Neural crest cell (in vitro differentiated cells): ENCODE results near the gene PIANP. TPM values are rescaled to one million over a fixed set of nuclear protein-coding genes. Genes with fewer than 3 reads are reported as not detected.

Experiments used
- DNase-seq: peaks from one replicate; pipeline ENCODE4 v3.0.0; 2021; ENCODE audit warnings: low read depth, mixed read lengths, low spot score
- H3K27ac Mint-ChIP-seq: one replicate; pipeline ENCODE4 v1.8.0; 2021; ENCODE audit warnings: mild to moderate bottlenecking, mixed read lengths; ENCODE audit not compliant: unreplicated experiment
- H3K27me3 Mint-ChIP-seq: 2 replicates; pipeline ENCODE4 v1.8.0; 2021; ENCODE audit warnings: low read depth, mild to moderate bottlenecking, mixed read lengths
- H3K36me3 Mint-ChIP-seq: 2 replicates; pipeline ENCODE4 v1.8.0; 2021; ENCODE audit warnings: low read depth, mild to moderate bottlenecking, mixed read lengths
- H3K4me1 Mint-ChIP-seq: 2 replicates; pipeline ENCODE4 v1.8.0; 2021; ENCODE audit warnings: mixed read lengths
- H3K4me3 Mint-ChIP-seq: one replicate; pipeline ENCODE4 v1.8.0; 2021; ENCODE audit warnings: mild to moderate bottlenecking, mixed read lengths
- H3K9me3 Mint-ChIP-seq: 2 replicates; pipeline ENCODE4 v1.8.0; 2021; ENCODE audit warnings: mixed read lengths
- CTCF ChIP-seq: fragments of 200-600 bp; sonication (generic); conservative IDR thresholded peaks from 2 replicates; pipeline ENCODE4 v1.5.0; 2021; ENCODE audit warnings: antibody characterized with exemption, mild to moderate bottlenecking
- total RNA-seq: library from RNA; stranded (reverse); gene quantifications from 2 replicates; pipeline ENCODE4 v1.2.1, GENCODE V29; 2021

PIANP gene
- total RNA-seq, 1 donor from 2014 or later: 8.6 TPM

GRCh38 chr12:6688999-6689882 is 11.4 kb downstream of the PIANP start, which contains the start of gene ZNF384:
TSS of gene ZNF384 (minus strand) at chr12:6689375. CDS start at chr12:6679520, 9,855 bp downstream.
- Mint-ChIP-seq H3K4me1 (peaks cover 54% of the 10 kb centered on the region), H3K27me3 (peaks cover 6% of the 10 kb centered on the region), H3K4me3 (peak within 1 kb of the TSS; percentile 99), H3K9me3 (no peaks in the 10 kb centered on the region), H3K36me3 (peaks cover 2% of the 10 kb centered on the region), H3K27ac (peak within 1 kb of the TSS; percentile 95)
- TF ChIP-seq CTCF: peak; percentile 30
- peak; percentile 84 for DNase-seq

- peaks cover 2% of the 10 kb centered on the region for H3K36me3 Mint-ChIP-seq
- H3K9me3 Mint-ChIP-seq: no peaks in the 10 kb centered on the region
- H3K27ac Mint-ChIP-seq: peak overlapping the region; percentile 95
- peak overlapping the region; percentile 99 for H3K4me3 Mint-ChIP-seq
- TF ChIP-seq CTCF: no peak
- H3K4me1 Mint-ChIP-seq: peaks cover 54% of the 10 kb centered on the region
- H3K27me3 Mint-ChIP-seq: peaks cover 4% of the 10 kb centered on the region
- DNase-seq: no peak
These were observed 12.0 kb downstream of the PIANP start for GRCh38 chr12:6688543-6688998.

DNA sequence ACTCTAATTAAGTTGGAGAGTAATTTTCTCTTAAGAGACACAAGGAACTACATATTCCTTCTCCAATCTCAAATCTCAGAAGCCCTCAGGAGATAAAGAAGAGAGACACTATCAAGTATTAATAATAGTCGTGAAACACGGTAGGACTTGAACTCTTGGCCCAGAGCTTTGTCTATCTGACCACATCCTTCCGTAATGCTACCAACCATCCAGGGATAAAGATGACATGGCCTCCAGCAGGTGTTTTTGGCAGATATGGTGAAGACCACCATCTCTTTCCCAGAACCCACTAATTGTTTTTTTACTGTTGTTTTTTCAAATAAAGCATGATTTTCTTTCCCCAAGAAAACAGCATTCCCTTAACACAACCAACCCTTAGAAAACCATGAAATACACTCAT is 14.8 kb downstream of the PIANP start:
- TF ChIP-seq CTCF: no peak
- Mint-ChIP-seq H3K9me3 (no peaks in the 10 kb centered on the region), H3K27me3 (peaks cover 4% of the 10 kb centered on the region), H3K27ac (no peak overlapping the region), H3K4me3 (peak overlapping the region; percentile 99), H3K36me3 (peaks cover 2% of the 10 kb centered on the region), H3K4me1 (peaks cover 43% of the 10 kb centered on the region)
- DNase-seq: no peak

- Mint-ChIP-seq H3K9me3 (no peaks in the 10 kb centered on the region), H3K27me3 (peaks cover 3% of the 10 kb centered on the region), H3K4me1 (peaks cover 35% of the 10 kb centered on the region), H3K4me3 (peak overlapping the region; percentile 79), H3K36me3 (peaks cover 2% of the 10 kb centered on the region), H3K27ac (no peak overlapping the region)
- peak; percentile 78 for TF ChIP-seq CTCF
- DNase-seq: peak; percentile 32
These were observed 16.0 kb downstream of the PIANP start for GRCh38 chr12:6684609-6685008.

GRCh38 chr12:6676962-6677361 is 23.7 kb downstream of the PIANP start:
- no peak overlapping the region for H3K27ac Mint-ChIP-seq
- H3K27me3 Mint-ChIP-seq: no peaks in the 10 kb centered on the region
- no peak overlapping the region for H3K4me3 Mint-ChIP-seq
- no peaks in the 10 kb centered on the region for H3K4me1 Mint-ChIP-seq
- H3K9me3 Mint-ChIP-seq: no peaks in the 10 kb centered on the region
- TF ChIP-seq CTCF: no peak
- no peak for DNase-seq
- peaks cover 16% of the 10 kb centered on the region for H3K36me3 Mint-ChIP-seq
